Measurements from ENCODE around the gene INPP5A.

INPP5A gene

GRCh38 chr10:132809232-132810140 lies 271.9 kb downstream of the INPP5A start:
- no peaks in the 10 kb centered on the region for H3K27me3 ChIP-seq (ENCODE audit: control insufficient read depth, insufficient read depth, low read length)
- no peak overlapping the region for H3K27ac ChIP-seq (ENCODE audit: low read depth, low read length)
- H3K36me3 ChIP-seq (ENCODE audit: control insufficient read depth, insufficient read depth, low read length) = no peaks in the 10 kb centered on the region
- H3K4me1 ChIP-seq (ENCODE audit: control insufficient read depth, insufficient read depth, low read length) = no peaks in the 10 kb centered on the region
- no peak overlapping the region for H3K4me3 ChIP-seq (ENCODE audit: low read length)
- H3K9ac ChIP-seq (ENCODE audit: low read length) = no peak overlapping the region

- Histone ChIP-seq H3K4me1 (ENCODE audit: control insufficient read depth, insufficient read depth, low read length) (no peaks in the 10 kb centered on the region), H3K27ac (ENCODE audit: low read depth, low read length) (no peak overlapping the region), H3K4me3 (ENCODE audit: low read length) (no peak overlapping the region), H3K27me3 (ENCODE audit: control insufficient read depth, insufficient read depth, low read length) (no peaks in the 10 kb centered on the region), H3K9ac (ENCODE audit: low read length) (no peak overlapping the region), H3K36me3 (ENCODE audit: control insufficient read depth, insufficient read depth, low read length) (no peaks in the 10 kb centered on the region)
Measured at GRCh38 chr10:132810141-132810806, 272.7 kb downstream of the INPP5A start.

- peaks cover 1% of the 10 kb centered on the region for H3K27me3 ChIP-seq (ENCODE audit: control insufficient read depth, insufficient read depth, low read length)
- no peak overlapping the region for H3K4me3 ChIP-seq (ENCODE audit: low read length)
- H3K27ac ChIP-seq (ENCODE audit: low read depth, low read length) = no peak overlapping the region
- H3K36me3 ChIP-seq (ENCODE audit: control insufficient read depth, insufficient read depth, low read length) = no peaks in the 10 kb centered on the region
- H3K4me1 ChIP-seq (ENCODE audit: control insufficient read depth, insufficient read depth, low read length) = no peaks in the 10 kb centered on the region
- no peak overlapping the region for H3K9ac ChIP-seq (ENCODE audit: low read length)
Measured at GRCh38 chr10:132810807-132811700, 273.5 kb downstream of the INPP5A start.

GRCh38 chr10:132811891-132812481 lies 274.4 kb downstream of the INPP5A start:
- Histone ChIP-seq H3K4me1 (ENCODE audit: control insufficient read depth, insufficient read depth, low read length) (no peaks in the 10 kb centered on the region), H3K27me3 (ENCODE audit: control insufficient read depth, insufficient read depth, low read length) (peaks cover 2% of the 10 kb centered on the region), H3K27ac (ENCODE audit: low read depth, low read length) (no peak overlapping the region)

DNA sequence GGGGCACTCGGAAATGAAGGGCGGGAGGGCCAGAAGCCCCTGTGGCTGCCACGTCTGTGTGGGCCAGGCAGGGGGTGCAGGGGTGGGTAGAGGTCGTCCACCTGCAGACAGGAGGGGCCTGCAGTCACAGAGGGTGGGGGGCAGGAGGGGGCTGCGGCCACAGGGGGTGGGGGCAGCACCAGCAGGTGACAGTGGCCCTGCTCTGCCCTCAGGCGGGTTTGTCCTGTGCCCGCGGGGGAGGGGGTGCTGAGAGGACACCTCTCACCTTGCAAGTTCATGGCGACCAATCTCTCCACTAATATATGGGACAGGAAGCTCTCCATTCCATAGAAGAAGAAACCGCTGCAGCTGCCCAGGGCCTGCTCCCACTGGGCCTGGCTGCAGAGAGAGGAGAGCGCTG lies 274.9 kb downstream of the INPP5A start:
- H3K4me1 ChIP-seq (ENCODE audit: control insufficient read depth, insufficient read depth, low read length) = no peaks in the 10 kb centered on the region
- no peak overlapping the region for H3K27ac ChIP-seq (ENCODE audit: low read depth, low read length)
- H3K4me3 ChIP-seq (ENCODE audit: low read length) = no peak overlapping the region
- peaks cover 2% of the 10 kb centered on the region for H3K27me3 ChIP-seq (ENCODE audit: control insufficient read depth, insufficient read depth, low read length)
- H3K9ac ChIP-seq (ENCODE audit: low read length) = no peak overlapping the region
- H3K36me3 ChIP-seq (ENCODE audit: control insufficient read depth, insufficient read depth, low read length) = no peaks in the 10 kb centered on the region

More at GRCh38 chr10:132811891-132812481, 274.4 kb downstream of the INPP5A start:
- H3K4me3 ChIP-seq (ENCODE audit: low read length) = no peak overlapping the region
- no peaks in the 10 kb centered on the region for H3K36me3 ChIP-seq (ENCODE audit: control insufficient read depth, insufficient read depth, low read length)
- H3K9ac ChIP-seq (ENCODE audit: low read length) = no peak overlapping the region

DNA sequence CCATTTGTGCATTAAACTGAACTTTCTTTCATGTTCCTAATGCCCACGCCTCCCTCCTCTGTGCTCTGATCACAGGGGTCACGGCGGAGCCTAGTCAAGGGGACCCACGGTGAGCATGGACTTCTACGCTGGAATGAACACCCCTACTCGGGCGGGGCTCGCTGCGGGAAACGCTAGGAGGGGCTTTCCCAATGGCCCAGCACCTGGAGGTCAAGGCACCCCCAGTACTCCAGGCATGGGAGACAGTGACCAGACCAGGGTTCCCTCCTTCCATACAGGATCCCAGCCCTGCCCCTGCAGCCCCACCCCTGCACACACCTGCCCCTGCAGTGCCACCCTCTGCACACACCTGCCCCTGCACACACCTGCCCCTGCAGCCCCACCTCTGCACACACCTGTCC lies 275.4 kb downstream of the INPP5A start:
- Histone ChIP-seq H3K4me3 (ENCODE audit: low read length) (no peak overlapping the region), H3K36me3 (ENCODE audit: control insufficient read depth, insufficient read depth, low read length) (no peaks in the 10 kb centered on the region), H3K27ac (ENCODE audit: low read depth, low read length) (no peak overlapping the region), H3K4me1 (ENCODE audit: control insufficient read depth, insufficient read depth, low read length) (no peaks in the 10 kb centered on the region), H3K9ac (ENCODE audit: low read length) (no peak overlapping the region), H3K27me3 (ENCODE audit: control insufficient read depth, insufficient read depth, low read length) (peaks cover 6% of the 10 kb centered on the region)

GRCh38 chr10:132813560-132814468 lies 276.2 kb downstream of the INPP5A start:
- Histone ChIP-seq H3K4me3 (ENCODE audit: low read length) (no peak overlapping the region), H3K4me1 (ENCODE audit: control insufficient read depth, insufficient read depth, low read length) (no peaks in the 10 kb centered on the region), H3K27me3 (ENCODE audit: control insufficient read depth, insufficient read depth, low read length) (peaks cover 8% of the 10 kb centered on the region), H3K36me3 (ENCODE audit: control insufficient read depth, insufficient read depth, low read length) (no peaks in the 10 kb centered on the region), H3K27ac (ENCODE audit: low read depth, low read length) (no peak overlapping the region), H3K9ac (ENCODE audit: low read length) (no peak overlapping the region)

GRCh38 chr10:132814469-132814856 lies 276.9 kb downstream of the INPP5A start:
- Histone ChIP-seq H3K9ac (ENCODE audit: low read length) (no peak overlapping the region), H3K27ac (ENCODE audit: low read depth, low read length) (no peak overlapping the region), H3K4me1 (ENCODE audit: control insufficient read depth, insufficient read depth, low read length) (no peaks in the 10 kb centered on the region), H3K36me3 (ENCODE audit: control insufficient read depth, insufficient read depth, low read length) (no peaks in the 10 kb centered on the region), H3K4me3 (ENCODE audit: low read length) (no peak overlapping the region), H3K27me3 (ENCODE audit: control insufficient read depth, insufficient read depth, low read length) (peaks cover 8% of the 10 kb centered on the region)

- no peak overlapping the region for H3K4me3 ChIP-seq (ENCODE audit: low read length)
- peaks cover 8% of the 10 kb centered on the region for H3K27me3 ChIP-seq (ENCODE audit: control insufficient read depth, insufficient read depth, low read length)
- H3K27ac ChIP-seq (ENCODE audit: low read depth, low read length) = no peak overlapping the region
- H3K36me3 ChIP-seq (ENCODE audit: control insufficient read depth, insufficient read depth, low read length) = no peaks in the 10 kb centered on the region
- no peak overlapping the region for H3K9ac ChIP-seq (ENCODE audit: low read length)
- no peaks in the 10 kb centered on the region for H3K4me1 ChIP-seq (ENCODE audit: control insufficient read depth, insufficient read depth, low read length)
Measured at GRCh38 chr10:132815168-132815857, 277.7 kb downstream of the INPP5A start.

DNA sequence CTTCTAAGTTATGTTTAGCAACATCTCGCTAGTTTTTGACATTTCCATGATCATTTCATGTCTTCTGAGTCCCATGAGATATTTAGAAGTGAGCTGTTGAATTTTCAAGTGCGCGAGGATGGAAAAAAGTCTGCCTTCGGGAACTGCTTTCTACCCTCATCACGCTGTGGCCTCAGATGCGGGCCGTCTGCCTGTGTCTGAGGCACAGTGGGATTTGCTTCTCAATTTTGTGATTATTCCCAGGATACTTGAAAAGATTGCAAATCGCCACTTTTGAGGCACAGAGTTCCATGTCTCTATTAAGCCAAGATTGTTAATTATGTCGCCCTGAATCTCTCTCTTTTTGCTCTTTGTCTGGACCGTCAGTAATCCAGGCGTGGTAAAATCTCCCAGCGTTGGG lies 279.1 kb downstream of the INPP5A start:
- Histone ChIP-seq H3K4me1 (ENCODE audit: control insufficient read depth, insufficient read depth, low read length) (no peaks in the 10 kb centered on the region), H3K9ac (ENCODE audit: low read length) (no peak overlapping the region), H3K27ac (ENCODE audit: low read depth, low read length) (no peak overlapping the region), H3K27me3 (ENCODE audit: control insufficient read depth, insufficient read depth, low read length) (peaks cover 8% of the 10 kb centered on the region), H3K4me3 (ENCODE audit: low read length) (no peak overlapping the region), H3K36me3 (ENCODE audit: control insufficient read depth, insufficient read depth, low read length) (no peaks in the 10 kb centered on the region)

- H3K27me3 ChIP-seq (ENCODE audit: control insufficient read depth, insufficient read depth, low read length) = peaks cover 8% of the 10 kb centered on the region
Measured at GRCh38 chr10:132817701-132818211, 280.2 kb downstream of the INPP5A start.

More at GRCh38 chr10:132817701-132818211, 280.2 kb downstream of the INPP5A start:
- Histone ChIP-seq H3K4me1 (ENCODE audit: control insufficient read depth, insufficient read depth, low read length) (no peaks in the 10 kb centered on the region), H3K36me3 (ENCODE audit: control insufficient read depth, insufficient read depth, low read length) (no peaks in the 10 kb centered on the region), H3K27ac (ENCODE audit: low read depth, low read length) (no peak overlapping the region), H3K9ac (ENCODE audit: low read length) (no peak overlapping the region), H3K4me3 (ENCODE audit: low read length) (no peak overlapping the region)

All from rectal smooth muscle tissue (tissue), 1 donor.